ENCODE data around the gene BSND. TPM values are rescaled to one million over a fixed set of nuclear protein-coding genes. Genes with fewer than 3 reads are reported as not detected.

Gene BSND
- polyA plus RNA-seq, 1 donor, result 4.1 TPM

GRCh38 chr1:55045430-55045829 lies 46.7 kb downstream of the BSND start:
- DNase-seq, result no peak

- no peak for DNase-seq
Measured at GRCh38 chr1:55046871-55047270, 48.1 kb downstream of the BSND start.

DNA sequence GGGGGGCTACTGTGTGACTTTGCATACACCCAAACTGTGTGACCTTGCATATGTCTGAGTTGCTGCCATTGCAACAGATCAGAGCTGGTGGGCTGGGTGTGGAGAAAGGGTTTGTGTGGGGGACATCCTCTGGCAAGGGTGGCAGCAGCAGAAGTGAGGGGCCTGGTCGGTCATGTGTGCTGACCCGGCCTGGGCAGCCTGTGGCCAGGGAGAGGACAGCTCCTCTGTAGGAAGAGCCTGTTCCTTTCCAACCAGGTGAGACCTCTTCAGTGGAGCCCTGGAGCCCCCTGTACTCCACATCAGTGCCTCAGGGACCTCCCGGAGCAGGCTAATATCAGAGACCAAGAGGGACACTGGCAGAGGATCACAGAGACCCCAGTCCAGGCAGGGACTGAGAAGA lies 48.9 kb downstream of the BSND start:
- no peak for DNase-seq

GRCh38 chr1:55048453-55049270 lies 49.9 kb downstream of the BSND start:
- DNase-seq, result no peak

GRCh38 chr1:55049271-55049913 lies 50.7 kb downstream of the BSND start:
- DNase-seq, result no peak

DNA sequence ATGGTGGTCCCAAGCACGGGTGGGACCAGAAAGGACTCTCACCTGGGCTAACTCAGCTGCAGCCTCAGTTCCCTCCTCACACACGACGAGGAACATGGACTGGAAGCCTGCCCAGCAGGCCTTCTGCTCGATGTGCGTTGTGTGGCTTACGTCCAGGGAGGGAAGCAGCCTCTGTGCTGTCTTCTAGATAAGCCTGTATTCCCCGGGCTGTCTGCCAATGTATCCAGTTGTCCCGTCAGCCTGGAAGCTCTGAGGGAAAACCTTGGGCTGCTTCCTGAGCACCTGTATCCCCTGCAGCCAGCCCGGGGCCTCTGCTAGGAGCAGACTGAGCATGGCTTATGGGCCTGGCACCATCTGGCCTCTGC lies 51.2 kb downstream of the BSND start:
- DNase-seq, result no peak

GRCh38 chr1:55050283-55050682 lies 51.5 kb downstream of the BSND start:
- DNase-seq, result no peak

DNA sequence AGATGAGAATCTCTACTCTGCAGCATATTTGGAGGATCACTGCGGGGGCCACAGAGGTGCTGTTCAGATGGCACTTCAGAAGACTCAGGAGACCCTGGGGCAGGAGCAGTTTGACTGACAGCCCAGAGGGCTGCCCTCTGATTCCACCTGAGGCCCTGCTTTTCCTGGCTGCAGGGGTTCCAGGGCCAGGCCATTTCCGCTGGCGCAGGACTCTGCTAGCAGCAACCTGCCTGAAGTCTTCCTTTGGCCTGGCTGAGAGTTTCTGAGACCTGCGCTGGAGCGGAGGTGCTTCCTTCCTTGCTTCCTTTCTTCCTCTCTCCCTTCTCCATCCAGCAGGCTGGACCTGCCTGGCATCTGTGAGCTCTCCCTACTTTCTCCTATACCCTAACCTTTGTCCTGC lies 52.4 kb downstream of the BSND start:
- DNase-seq, result no peak

DNA sequence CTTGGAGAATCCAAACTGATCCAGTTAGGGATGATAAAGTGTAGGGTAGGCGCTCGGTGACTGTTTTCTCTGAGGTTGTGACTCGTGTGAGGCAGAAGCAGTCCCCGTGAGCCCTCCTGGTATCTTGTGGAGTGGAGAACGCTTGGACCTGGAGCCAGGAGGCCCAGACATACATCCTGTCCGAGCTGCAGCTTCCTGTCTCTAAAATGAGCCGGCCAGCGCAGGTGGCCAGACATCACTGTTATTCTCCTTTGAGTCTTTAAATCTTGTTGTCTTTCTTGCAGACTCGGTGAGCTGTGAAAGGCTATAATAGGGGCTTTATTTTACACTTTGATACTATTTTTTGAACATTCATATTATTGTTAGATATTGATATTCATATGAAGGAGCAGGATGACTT lies 52.9 kb downstream of the BSND start:
- no peak for DNase-seq

GRCh38 chr1:55052221-55053142 lies 53.7 kb downstream of the BSND start:
- no peak for DNase-seq

DNA sequence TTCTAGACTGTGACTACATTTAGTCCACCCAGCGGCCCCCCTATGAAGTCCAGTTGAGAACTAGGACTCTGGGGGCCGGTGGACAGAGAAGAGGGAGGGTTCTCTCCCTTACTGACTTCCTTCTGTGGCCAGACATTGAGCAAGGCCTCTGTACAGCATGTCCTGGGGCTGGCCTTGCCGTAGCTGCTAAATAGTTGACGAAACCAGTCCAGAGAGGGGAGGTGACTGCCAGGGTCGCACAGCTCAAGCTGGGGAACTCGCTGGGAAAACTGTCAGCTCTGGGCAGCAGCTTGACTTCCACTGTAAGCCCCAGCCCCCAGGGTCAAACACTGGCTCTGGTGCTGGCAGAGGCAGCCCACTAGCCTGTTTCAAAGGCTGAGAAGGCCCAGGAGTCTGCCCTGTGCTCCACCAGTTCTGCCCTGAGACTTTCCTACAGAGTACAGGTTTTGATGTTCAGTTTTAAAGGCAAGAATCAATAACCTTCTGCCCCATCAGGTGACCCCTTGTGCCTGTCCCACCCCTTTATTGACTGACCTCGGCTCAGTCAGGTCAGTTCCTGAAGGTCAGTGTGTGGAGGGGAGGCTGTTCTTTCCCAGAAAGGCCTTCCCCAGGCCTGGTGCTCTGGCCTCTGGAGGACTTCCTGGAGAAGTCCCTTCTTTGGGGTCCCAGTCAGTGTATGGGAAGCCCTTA lies 54.7 kb downstream of the BSND start:
- DNase-seq, result no peak

DNA sequence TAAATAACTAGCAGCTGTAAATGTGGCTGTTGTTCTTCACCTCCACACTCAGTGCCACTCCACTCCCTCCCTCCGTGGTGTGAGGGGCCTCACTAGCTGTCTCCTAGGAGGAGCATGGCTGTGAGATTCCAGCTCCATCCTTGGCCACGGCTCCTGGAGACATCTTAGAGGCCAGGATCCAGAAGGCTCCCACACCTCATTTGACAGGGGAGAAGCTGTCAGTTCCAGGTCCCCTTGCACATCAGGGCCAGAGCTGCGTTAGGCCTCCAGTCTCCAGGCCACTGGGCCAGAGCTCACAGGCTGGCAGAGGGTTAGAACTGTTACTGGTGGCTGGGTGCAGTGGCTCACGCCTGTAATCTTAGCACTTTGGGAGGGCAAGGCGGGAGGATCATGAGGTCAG lies 55.7 kb downstream of the BSND start:
- no peak for DNase-seq

DNA sequence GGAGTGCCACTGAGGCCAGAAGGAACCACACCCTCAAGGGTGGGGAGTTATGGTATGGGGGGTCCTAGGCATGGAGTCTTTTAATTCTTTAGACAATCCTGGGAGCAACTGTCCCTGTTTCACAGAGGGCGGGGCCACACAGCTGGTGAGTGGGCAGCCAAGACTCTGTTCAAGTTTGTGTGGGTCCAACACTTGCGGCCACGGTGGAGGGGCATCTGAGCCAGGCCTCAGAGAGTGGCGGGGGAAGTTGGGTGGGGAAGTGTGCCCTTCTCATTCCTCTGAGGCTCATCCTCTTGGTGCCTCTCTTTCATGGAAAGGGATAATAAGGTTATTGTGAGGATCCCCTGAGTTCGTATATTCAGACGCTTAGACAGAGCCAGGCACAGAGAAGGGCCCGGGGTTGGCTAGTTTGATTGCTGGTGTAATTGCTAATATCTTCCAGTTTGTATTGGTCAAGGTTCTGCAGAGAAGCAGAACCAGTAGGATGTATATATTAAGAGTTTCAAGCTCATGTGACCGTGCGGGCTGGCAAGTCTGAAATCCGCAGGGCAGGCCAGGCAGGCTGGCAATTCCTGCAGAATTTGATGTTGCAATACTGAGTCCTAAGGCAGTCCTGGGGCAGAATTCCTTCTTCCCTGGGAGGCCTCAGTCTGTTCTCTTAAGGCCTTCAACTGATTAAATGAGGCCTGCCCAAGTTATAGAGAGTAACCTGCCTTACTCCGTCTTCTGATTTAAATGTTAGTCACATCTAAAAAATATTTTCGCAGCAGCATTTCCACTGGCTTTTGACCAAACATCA lies 56.5 kb downstream of the BSND start:
- DNase-seq, result no peak

GRCh38 chr1:55055951-55056631 lies 57.4 kb downstream of the BSND start:
- no peak for DNase-seq

DNA sequence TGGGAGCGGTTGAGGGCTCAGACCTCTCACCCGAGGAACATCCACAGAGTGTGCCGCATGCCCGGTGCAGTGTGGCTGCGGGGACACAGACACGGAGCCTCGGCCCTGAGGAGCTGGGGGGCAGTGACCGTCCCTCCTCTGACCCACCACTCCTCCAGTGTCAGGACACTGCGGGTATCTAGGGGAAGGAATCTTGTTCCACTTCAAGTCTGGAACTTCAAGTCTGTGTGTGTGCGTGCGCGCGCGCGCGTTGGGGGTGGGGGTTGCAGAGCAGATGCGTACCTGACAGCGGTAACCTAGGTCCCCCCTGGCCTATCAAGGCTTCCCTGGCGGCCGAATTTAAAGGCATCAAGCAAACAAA lies 57.9 kb downstream of the BSND start:
- no peak for DNase-seq

DNA sequence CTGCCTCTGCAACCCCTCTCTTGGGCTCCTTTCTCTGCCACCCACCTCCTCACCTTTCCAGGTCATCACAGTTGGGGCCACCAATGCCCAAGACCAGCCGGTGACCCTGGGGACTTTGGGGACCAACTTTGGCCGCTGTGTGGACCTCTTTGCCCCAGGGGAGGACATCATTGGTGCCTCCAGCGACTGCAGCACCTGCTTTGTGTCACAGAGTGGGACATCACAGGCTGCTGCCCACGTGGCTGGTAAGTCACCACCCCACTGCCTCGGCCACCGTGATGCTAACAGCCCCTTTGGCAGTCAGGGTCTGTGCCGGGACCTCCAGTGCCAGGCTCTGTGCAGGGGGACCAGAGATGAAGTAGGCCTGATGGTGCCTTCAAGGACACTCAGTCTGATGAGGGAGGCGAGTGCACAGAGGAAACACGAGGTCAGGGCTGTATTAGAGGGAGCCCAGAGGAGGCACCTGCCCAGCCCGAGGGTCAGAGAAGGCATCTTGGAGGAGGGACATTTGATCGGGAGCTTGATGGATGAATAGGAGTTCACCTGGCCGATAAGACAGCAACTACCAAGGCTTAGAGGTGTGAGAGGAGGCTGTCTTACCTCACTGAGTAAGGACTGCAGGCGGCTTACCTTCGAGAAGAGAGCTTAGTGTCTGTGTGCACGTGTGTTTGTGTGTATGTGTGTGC lies 58.7 kb downstream of the BSND start:
- DNase-seq, result no peak

DNA sequence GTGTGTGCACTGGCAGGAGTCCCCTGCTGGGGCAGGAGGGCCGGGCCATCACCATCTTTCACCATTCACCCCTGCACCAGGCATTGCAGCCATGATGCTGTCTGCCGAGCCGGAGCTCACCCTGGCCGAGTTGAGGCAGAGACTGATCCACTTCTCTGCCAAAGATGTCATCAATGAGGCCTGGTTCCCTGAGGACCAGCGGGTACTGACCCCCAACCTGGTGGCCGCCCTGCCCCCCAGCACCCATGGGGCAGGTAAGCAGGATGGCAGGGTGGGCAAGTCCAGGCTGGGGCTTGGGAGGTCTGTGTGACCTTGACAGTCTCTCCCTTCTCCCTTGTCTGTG lies 59.2 kb downstream of the BSND start:
- no peak for DNase-seq

DNA sequence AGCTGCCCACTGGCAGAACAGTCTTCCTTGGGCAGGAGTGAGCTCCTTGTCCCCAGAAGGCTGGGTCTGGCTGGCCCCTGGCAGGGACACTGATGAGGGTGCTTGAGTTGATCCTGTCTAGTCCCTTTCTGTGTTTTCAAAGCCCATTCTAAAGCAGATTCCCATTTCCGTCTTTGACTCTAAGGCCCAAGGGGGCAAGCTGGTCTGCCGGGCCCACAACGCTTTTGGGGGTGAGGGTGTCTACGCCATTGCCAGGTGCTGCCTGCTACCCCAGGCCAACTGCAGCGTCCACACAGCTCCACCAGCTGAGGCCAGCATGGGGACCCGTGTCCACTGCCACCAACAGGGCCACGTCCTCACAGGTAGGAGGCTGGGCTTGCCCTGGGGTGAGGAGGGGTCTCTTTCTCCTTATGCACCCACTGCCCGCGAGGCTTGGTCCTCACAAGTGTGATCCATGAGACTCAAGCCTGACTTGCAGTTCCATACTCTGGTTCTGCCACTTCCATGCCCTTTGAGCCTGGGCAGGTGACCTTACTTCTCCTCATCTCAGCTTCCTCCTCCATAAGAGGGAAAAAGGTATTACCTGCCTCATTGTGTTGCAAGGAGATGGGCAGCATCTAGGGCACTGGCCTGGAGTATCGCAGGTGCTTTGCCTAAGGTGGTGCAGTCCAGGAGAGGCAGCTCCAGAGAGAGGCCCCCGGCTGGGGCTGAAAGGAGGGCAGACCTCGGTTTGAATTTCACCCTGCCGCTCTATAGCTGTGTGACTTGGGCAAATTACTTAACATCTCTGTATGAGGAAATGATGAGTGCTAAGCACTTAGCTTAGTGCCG lies 60.8 kb downstream of the BSND start:
- no peak for DNase-seq

Data from left kidney (tissue), 2 donors.